ENCODE results near the gene LBHD2. TPM values are rescaled to one million over a fixed set of nuclear protein-coding genes. Genes with fewer than 3 reads are reported as not detected.
A peak's percentile ranks its signal among the peaks of the same experiment; 100 is the strongest.

LBHD2 gene
- total and polyA plus RNA-seq, 2 of the 13 experiments (the other 11 are each of a cell fraction or from before 2014, with no cell fraction given), result 0.67 to 1.00 TPM

DNA sequence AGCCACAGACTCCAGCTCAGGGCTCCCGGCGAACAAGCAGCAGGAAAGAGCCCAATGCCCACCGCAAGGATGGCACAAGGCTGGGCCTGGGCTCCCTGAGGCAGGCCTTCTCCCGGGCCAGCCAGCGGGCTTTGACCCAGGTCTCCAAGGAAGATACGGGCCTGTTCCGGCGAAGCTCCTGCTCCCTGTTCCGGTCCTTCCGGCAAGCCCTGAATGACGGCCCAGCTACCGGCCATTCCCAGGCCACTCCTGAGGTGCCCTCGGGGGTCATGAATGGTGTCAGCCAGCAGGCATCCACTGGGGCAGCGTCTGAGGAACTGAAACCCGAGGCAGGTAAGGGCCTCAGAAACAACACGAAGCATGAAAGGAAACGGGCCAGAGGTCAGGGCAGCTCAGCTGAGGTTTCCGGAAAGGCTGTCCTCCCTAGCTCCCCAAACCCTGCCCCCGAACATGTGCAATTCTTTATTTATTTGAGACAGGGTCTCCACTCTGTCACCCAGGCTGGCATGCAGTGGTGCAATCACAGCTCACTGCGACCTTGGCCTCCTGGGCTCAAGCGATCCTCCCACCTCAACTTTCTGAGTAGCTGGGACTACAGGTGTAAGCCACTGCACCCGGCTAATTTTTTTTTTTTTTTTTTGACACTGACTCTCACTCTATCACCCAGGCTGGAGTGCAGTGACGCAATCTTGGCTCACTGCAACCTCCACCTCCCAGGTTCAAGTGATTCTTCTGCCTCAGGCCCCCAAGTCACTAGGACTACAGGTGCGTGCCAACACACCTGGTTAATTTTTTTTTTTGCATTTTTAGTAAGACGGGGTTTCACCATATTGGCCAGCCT, 16.5 kb downstream of the LBHD2 start (continued):
- TF ChIP-seq ZNF747 (CRISPR knock-in tag; IDR thresholded peaks at IDR 0.05; ENCODE audit: borderline replicate concordance) (peak; percentile 62; the same call in 1 of the 2 replicates), ZNF20 (CRISPR knock-in tag; IDR thresholded peaks at IDR 0.05) (no peak), ZNF296 (CRISPR knock-in tag; conservative IDR thresholded peaks at IDR 0.05) (peak; percentile 46; the same call in 1 of the 2 replicates), ZNF207 (IDR thresholded peaks at IDR 0.05; ENCODE audit: borderline replicate concordance) (no peak), FOXK1 (CRISPR knock-in tag; IDR thresholded peaks at IDR 0.05; ENCODE audit: borderline replicate concordance, low read depth) (peak; percentile 90), ZNF557 (CRISPR knock-in tag; IDR thresholded peaks at IDR 0.05) (peak; percentile 69; the same call in 1 of the 2 replicates), GATAD2A (CRISPR knock-in tag; IDR thresholded peaks at IDR 0.05) (peak; percentile 95), ZNF777 (CRISPR knock-in tag; IDR thresholded peaks at IDR 0.05) (peak; percentile 69; the same call in 1 of the 2 replicates), THYN1 (CRISPR knock-in tag; IDR thresholded peaks at IDR 0.05; ENCODE audit: borderline replicate concordance, low read depth) (no peak), GZF1 (CRISPR knock-in tag; IDR thresholded peaks at IDR 0.05) (no peak), MEIS1 (CRISPR knock-in tag; IDR thresholded peaks at IDR 0.05; ENCODE audit: borderline replicate concordance) (peak; percentile 94), TSC22D2 (CRISPR knock-in tag; IDR thresholded peaks at IDR 0.05; ENCODE audit: borderline replicate concordance) (no peak), ZNF264 (CRISPR knock-in tag; IDR thresholded peaks at IDR 0.05) (peak; percentile 94), NFRKB (IDR thresholded peaks at IDR 0.05) (no peak)
- TF ChIP-seq, protein P1, sequence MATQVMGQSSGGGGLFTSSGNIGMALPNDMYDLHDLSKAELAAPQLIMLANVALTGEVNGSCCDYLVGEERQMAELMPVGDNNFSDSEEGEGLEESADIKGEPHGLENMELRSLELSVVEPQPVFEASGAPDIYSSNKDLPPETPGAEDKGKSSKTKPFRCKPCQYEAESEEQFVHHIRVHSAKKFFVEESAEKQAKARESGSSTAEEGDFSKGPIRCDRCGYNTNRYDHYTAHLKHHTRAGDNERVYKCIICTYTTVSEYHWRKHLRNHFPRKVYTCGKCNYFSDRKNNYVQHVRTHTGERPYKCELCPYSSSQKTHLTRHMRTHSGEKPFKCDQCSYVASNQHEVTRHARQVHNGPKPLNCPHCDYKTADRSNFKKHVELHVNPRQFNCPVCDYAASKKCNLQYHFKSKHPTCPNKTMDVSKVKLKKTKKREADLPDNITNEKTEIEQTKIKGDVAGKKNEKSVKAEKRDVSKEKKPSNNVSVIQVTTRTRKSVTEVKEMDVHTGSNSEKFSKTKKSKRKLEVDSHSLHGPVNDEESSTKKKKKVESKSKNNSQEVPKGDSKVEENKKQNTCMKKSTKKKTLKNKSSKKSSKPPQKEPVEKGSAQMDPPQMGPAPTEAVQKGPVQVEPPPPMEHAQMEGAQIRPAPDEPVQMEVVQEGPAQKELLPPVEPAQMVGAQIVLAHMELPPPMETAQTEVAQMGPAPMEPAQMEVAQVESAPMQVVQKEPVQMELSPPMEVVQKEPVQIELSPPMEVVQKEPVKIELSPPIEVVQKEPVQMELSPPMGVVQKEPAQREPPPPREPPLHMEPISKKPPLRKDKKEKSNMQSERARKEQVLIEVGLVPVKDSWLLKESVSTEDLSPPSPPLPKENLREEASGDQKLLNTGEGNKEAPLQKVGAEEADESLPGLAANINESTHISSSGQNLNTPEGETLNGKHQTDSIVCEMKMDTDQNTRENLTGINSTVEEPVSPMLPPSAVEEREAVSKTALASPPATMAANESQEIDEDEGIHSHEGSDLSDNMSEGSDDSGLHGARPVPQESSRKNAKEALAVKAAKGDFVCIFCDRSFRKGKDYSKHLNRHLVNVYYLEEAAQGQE (IDR thresholded peaks at IDR 0.05; ENCODE audit: borderline replicate concordance in 1 of 2, low read depth in 1 of 2, low read length in 2 of 2), result no peak
- TF ChIP-seq, protein P2, sequence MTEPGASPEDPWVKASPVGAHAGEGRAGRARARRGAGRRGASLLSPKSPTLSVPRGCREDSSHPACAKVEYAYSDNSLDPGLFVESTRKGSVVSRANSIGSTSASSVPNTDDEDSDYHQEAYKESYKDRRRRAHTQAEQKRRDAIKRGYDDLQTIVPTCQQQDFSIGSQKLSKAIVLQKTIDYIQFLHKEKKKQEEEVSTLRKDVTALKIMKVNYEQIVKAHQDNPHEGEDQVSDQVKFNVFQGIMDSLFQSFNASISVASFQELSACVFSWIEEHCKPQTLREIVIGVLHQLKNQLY (CRISPR knock-in tag; IDR thresholded peaks at IDR 0.05), result peak; percentile 72
- TF ChIP-seq, protein P3, sequence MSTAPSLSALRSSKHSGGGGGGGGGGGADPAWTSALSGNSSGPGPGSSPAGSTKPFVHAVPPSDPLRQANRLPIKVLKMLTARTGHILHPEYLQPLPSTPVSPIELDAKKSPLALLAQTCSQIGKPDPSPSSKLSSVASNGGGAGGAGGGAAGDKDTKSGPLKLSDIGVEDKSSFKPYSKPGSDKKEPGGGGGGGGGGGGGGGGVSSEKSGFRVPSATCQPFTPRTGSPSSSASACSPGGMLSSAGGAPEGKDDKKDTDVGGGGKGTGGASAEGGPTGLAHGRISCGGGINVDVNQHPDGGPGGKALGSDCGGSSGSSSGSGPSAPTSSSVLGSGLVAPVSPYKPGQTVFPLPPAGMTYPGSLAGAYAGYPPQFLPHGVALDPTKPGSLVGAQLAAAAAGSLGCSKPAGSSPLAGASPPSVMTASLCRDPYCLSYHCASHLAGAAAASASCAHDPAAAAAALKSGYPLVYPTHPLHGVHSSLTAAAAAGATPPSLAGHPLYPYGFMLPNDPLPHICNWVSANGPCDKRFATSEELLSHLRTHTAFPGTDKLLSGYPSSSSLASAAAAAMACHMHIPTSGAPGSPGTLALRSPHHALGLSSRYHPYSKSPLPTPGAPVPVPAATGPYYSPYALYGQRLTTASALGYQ (CRISPR knock-in tag; IDR thresholded peaks at IDR 0.05), result peak; percentile 88
- TF ChIP-seq, protein P4, sequence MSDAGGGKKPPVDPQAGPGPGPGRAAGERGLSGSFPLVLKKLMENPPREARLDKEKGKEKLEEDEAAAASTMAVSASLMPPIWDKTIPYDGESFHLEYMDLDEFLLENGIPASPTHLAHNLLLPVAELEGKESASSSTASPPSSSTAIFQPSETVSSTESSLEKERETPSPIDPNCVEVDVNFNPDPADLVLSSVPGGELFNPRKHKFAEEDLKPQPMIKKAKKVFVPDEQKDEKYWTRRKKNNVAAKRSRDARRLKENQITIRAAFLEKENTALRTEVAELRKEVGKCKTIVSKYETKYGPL (CRISPR knock-in tag; IDR thresholded peaks at IDR 0.05), result peak; percentile 30; the same call in 1 of the 2 replicates
- TF ChIP-seq, protein P5, sequence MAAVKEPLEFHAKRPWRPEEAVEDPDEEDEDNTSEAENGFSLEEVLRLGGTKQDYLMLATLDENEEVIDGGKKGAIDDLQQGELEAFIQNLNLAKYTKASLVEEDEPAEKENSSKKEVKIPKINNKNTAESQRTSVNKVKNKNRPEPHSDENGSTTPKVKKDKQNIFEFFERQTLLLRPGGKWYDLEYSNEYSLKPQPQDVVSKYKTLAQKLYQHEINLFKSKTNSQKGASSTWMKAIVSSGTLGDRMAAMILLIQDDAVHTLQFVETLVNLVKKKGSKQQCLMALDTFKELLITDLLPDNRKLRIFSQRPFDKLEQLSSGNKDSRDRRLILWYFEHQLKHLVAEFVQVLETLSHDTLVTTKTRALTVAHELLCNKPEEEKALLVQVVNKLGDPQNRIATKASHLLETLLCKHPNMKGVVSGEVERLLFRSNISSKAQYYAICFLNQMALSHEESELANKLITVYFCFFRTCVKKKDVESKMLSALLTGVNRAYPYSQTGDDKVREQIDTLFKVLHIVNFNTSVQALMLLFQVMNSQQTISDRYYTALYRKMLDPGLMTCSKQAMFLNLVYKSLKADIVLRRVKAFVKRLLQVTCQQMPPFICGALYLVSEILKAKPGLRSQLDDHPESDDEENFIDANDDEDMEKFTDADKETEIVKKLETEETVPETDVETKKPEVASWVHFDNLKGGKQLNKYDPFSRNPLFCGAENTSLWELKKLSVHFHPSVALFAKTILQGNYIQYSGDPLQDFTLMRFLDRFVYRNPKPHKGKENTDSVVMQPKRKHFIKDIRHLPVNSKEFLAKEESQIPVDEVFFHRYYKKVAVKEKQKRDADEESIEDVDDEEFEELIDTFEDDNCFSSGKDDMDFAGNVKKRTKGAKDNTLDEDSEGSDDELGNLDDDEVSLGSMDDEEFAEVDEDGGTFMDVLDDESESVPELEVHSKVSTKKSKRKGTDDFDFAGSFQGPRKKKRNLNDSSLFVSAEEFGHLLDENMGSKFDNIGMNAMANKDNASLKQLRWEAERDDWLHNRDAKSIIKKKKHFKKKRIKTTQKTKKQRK (IDR thresholded peaks at IDR 0.05; ENCODE audit: low read length), result no peak
